ENCODE data around the gene CALM1.

The CALM1 gene

GRCh38 chr14:90444077-90444696 is 47.4 kb downstream of the CALM1 start:
- DNase-seq = no peak

GRCh38 chr14:90445011-90445410 is 48.2 kb downstream of the CALM1 start:
- no peak for DNase-seq

DNA sequence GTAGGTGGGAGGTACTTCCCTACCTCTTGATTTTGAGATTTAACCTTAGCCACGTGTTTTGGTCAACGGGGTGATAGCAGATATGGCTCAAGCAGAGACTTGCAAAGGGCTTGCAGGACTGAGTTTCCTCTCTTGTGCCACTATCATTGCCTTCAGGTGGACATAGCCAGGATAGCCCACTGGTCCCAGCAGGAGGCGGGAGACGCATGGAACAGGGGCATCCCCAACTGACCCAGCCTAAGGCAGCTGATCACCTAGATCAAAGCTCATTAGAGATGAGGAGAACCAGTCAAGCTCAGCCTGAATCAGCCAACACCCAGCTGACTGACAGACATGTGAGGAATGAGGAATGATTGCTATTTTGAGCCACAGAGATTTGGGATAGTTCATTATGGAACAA is 49.6 kb downstream of the CALM1 start:
- no peak for DNase-seq

DNA sequence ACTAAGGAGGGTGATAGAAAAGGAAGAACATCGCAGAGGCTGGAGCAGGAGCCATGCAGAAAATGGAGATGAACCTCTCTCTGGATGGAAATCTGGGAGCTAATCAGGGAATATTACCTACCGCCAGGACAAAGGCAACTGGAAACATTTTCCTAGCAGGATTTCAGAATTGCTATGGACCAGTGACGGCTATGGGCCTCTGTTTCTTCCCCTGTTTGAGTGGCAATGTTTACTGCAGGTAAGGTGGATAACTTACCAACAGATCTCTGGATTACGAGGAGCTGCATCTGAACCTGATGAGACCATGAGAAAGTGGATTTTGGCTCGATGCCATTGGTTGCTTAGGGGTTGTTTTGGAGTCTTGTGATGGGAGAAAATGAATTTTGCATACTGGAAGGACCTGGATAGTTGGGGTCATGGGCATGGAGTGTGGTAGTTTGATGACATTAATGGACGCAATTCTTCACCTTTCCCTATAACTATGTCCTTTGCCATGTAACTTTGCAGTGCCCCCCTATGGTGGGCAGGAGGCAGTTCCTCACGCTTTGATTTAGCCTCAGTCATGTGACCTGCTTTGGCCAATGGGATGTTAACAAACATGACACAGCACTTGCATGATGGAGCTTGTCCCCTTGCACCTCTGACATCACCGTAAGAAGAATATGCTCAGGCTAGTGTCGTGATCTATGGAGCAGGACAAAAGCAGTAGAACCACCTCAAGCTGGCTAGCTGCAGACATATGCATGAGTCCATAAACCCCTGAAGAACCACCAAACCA is 51.1 kb downstream of the CALM1 start:
- no peak for DNase-seq

GRCh38 chr14:90449411-90449810 is 52.6 kb downstream of the CALM1 start:
- DNase-seq = no peak

- no peak for DNase-seq
These were observed 53.3 kb downstream of the CALM1 start for GRCh38 chr14:90450151-90450550.

DNA sequence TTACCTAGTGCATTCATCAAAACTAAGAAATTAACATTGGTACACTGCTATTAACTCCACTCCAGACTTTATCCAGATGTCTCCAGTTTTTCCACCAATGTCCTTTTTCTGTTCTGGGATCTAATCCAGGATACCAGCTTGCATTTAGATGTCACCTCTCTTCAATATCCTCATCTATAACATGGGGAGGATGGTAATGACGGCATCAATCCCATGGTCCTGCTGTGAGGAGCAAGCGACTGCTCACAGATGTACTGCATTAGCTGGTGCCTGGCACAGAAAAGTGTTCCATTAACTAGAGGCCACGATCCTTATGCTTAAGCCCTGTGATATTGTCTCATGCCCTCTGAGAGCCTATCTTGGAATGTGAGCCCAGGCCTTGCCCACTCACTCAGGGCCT is 53.8 kb downstream of the CALM1 start:
- no peak for DNase-seq

GRCh38 chr14:90451443-90451842 is 54.6 kb downstream of the CALM1 start:
- DNase-seq = no peak

GRCh38 chr14:90451961-90452360 is 55.1 kb downstream of the CALM1 start:
- no peak for DNase-seq

- no peak for DNase-seq
These were observed 55.5 kb downstream of the CALM1 start for GRCh38 chr14:90452366-90452765.

- DNase-seq = no peak
These were observed 56.6 kb downstream of the CALM1 start for GRCh38 chr14:90453401-90453951.

- DNase-seq = no peak
These were observed 57.5 kb downstream of the CALM1 start for GRCh38 chr14:90454041-90455000.

DNA sequence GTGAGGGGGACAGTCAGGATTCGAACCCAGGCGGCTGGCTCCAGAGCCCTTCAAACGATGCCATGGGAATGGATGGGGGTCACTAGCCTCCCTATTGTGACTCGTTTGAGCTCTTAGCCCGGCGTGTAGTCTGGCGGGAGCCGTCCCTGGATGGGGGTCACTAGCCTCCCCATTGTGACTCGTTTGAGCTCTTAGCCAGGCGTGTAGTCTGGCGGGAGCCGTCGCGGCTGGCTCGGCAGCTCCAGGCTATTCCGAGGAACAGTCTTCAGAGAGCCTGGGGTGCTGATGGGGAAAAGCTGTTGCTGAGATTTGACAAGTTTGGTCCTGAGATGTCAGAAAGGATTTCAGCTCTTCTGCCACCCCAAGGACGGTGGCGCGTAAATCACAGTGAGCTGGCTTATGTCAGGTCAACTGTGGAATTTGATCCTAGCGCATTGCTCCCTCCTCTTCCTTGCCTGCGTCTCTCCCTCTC is 58.3 kb downstream of the CALM1 start:
- DNase-seq = no peak

- DNase-seq = no peak
These were observed 59.7 kb downstream of the CALM1 start for GRCh38 chr14:90456551-90456950.

DNA sequence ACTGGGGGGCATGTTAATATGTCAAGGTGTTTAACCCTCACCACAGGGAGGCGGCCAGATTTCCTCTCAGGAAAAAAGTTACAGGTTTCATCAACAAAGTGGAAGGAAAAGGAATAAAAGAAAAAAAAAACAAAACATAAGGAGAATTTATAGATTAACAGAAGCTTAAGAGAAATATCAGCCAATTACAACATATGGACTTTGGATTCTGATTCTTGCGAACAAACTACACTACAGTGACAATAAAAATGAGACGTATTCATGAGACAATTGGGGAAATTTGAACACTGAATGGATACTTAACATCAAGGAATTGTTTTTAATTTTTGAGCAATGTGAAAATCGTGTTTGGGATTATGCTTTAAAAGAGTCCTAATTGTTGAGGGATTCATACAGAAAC is 60.4 kb downstream of the CALM1 start:
- no peak for DNase-seq
